VCaP (cell line): ENCODE data around the gene CREB3L2.

Experiments
- H3K27ac ChIP-seq: fragments of 450-650 bp; 2 replicates; pipeline ENCODE4 v1.5.1; 2017
- TF ChIP-seq, protein P1 (sequence below): fragments of 450-650 bp; conservative IDR thresholded peaks from 2 replicates; pipeline ENCODE4 v1.5.1; 2017; ENCODE audit warnings: mild to moderate bottlenecking, moderate library complexity

The CREB3L2 gene

DNA sequence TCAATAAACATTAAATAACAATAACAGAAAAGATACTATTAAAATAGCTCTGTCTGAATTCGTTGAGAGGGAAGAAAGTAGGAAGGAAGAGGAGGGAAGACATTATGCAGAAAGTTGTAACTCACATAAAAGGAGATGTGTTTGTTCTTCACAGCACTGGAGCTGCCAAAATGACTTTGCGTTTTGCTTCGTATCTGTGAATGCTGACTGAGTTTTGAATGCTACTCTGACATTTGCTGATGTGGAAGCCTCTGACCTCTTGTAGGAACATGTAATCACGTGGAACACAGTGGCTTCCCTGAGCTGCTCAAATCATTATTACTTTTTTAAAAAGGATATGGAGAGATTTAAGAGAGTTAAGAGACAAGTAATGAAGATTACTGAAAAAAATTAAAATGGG is 139.5 kb downstream of the CREB3L2 start:
- TF ChIP-seq, protein P1, sequence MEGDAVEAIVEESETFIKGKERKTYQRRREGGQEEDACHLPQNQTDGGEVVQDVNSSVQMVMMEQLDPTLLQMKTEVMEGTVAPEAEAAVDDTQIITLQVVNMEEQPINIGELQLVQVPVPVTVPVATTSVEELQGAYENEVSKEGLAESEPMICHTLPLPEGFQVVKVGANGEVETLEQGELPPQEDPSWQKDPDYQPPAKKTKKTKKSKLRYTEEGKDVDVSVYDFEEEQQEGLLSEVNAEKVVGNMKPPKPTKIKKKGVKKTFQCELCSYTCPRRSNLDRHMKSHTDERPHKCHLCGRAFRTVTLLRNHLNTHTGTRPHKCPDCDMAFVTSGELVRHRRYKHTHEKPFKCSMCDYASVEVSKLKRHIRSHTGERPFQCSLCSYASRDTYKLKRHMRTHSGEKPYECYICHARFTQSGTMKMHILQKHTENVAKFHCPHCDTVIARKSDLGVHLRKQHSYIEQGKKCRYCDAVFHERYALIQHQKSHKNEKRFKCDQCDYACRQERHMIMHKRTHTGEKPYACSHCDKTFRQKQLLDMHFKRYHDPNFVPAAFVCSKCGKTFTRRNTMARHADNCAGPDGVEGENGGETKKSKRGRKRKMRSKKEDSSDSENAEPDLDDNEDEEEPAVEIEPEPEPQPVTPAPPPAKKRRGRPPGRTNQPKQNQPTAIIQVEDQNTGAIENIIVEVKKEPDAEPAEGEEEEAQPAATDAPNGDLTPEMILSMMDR, result no peak

DNA sequence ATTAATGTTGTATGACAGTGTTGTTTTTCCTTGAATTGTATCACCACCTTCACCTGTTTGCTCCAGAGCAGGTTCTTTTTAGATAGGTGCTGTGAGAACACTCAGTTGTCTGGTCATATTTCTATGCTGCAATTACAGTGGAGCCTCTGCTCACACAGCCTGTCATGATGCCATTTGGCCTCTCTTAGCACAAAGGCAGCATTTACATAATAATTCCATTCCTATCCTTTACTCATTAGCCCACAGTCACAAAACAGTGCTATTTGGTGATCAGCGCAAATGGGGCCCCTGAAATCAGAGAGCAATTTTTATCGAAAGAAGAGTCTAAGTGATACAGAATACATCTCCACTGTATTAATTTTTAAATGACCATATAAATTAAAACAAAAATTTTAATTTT is 141.3 kb downstream of the CREB3L2 start:
- TF ChIP-seq, protein P1, result no peak
- no peak overlapping the region for H3K27ac ChIP-seq

More for the DNA sequence above, 139.5 kb downstream of the CREB3L2 start:
- no peak overlapping the region for H3K27ac ChIP-seq

DNA sequence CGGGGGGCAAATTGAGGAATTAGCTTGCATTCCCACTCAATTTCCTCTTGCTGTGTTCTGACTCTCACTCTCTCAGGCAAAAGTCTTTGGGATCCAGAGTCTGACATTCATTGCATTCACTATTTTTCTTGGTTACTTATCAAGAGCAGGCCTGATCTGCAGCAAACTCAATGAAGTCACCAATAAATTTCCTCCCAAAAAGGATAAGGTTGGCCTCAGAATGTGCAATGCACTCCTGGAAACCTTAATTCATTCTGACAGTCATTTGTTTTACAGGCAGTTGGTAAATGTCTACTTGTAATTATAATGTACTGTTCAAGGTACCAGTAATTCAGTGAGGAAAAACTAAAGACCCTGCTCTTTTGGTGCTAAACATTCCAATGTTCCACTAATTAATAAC is 148.8 kb downstream of the CREB3L2 start:
- H3K27ac ChIP-seq, result no peak overlapping the region
- TF ChIP-seq, protein P1, result no peak

DNA sequence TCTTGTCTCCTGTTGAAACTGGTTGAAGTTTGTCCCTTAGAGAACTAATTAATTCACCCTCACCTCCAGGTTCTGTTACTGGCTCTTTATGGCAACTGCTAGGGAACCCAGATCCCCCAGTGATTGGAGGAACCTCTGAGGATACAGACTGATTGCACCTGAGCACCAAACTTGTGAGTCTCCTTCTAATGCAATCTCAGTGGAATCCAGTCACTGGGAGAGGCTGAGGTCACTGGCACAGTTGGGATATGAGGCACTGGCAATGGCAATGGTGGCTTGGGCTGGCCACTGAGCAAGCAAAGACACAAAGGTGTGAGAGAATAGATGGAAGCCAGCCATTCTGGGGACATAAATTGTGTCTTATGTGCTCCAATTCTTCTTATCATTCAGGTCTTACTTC is 149.8 kb downstream of the CREB3L2 start:
- H3K27ac ChIP-seq, result no peak overlapping the region
- TF ChIP-seq, protein P1, result no peak

DNA sequence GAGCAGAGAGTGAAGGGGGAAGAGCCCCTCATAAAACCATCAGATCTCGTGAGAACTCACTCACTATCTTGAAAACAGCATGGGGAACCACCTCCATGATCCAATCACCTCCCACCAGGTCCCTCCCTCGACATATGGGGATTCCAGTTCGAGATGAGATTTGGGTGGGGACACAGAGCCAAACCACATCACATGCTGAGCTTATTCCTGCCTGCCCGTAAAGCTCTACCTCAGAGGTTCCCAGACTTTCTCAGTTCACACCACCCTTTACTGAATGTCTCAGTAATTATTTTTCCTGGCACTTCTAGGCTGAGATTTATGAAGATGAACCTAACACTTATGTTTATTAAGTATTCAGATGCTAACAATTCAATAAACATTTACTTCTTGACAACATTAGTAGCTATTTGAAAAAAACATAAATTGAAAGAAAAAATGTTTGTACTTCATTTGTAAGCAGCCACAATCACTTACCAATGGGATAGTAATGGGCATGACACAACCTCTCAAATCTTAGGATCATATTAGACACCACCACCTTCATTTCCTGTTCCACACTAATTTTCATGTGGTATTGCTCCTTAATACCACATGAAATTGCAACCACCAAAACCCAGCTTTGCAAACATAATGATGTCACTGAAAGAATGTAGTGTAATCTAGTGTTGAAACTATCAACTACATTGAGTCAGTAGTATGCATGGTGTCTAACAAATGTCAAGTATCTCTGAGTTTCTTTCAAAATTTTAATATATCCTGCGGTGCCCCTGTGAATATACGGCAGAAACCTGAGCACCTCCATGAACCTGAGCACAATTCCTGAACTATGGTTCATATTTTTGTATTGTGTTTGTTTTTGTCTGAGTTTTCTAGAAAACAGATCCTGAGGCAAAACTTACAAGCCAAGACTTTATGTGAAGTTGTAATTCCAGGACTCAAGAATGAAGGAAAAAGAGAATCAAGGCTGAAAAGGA is 150.6 kb downstream of the CREB3L2 start:
- TF ChIP-seq, protein P1, result no peak
- H3K27ac ChIP-seq, result no peak overlapping the region

DNA sequence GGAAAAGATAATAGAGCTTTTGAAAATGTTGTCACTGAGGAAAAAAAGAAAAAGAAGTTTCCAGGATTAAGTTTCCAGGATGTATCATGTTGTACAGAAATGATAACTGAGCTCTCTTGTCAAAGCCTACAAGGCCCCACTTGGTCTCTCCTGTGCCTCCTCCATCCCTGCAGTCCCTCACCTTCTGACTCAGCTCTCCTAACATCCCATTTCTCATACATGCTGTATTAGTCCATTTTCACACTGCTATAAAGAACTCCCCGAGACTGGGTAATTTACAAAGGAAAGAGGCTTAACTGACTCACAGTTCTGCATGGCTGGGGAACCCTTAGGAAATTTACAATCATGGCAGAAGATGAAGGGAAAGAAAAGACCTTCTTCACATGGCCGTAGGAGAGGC is 151.3 kb downstream of the CREB3L2 start:
- H3K27ac ChIP-seq, result no peak overlapping the region
- TF ChIP-seq, protein P1, result no peak

DNA sequence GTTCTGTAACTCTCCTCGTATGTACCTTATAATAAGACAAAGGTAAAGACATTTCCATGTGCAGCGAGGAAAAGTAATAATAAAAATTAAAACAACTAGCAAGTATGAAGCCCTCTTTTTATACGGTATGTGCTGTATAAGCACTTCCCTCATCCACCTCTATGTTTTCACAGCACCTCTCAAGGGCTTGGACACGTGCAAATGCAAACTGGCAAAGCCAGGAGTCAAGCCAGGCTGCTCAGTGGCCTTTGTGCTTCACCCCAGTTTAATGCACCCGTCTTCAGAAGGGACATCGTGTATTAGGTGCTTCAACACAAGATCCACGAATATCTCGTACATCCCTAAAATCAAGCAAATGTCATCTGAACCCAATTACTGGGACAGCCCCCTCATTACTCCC is 153.8 kb downstream of the CREB3L2 start:
- TF ChIP-seq, protein P1, result no peak

More for the DNA sequence above, 153.8 kb downstream of the CREB3L2 start:
- H3K27ac ChIP-seq, result no peak overlapping the region
